Erythroblast (primary cell): ENCODE data around the gene CWF19L2.

Source experiments
- GATA1 ChIP-seq: IDR thresholded peaks from 2 replicates; pipeline ENCODE4 v1.6.1; 2011; ENCODE audit warnings: low read depth, mild to moderate bottlenecking, control low read depth, low read length, moderate library complexity
- POLR2A ChIP-seq: IDR thresholded peaks from 2 replicates; pipeline ENCODE4 v1.6.1; 2011; ENCODE audit warnings: mild to moderate bottlenecking, low read length

DNA sequence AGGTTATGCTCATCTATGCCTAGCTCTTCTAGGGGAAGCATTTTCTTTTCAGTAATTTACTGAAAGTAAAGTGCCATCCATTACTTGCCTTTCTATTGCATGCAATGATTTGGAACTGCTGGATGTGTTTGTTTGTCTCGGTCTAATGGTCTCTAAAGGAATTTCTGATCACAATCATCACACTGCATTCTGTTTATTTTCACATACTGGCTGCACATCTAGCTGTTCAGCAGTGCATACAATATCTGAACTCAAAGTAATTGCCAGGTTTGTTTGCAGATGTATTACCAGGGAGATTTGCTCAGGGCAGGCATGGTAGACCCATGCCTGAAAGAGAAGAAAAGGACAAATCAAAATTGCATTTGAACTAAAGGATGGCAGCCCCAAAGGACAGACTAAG lies 36.4 kb upstream of the CWF19L2 start:
- TF ChIP-seq POLR2A (no peak), GATA1 (no peak)
